ENCODE data around the gene BRPF1.
A peak's percentile ranks its signal among the peaks of the same experiment; 100 is the strongest.
"Not testable (repeated sequence)": the region's sequence is repeated elsewhere in the genome, so short reads cannot be mapped to it uniquely, and the experiment has no call there.

The BRPF1 gene

GRCh38 chr3:9750556-9751411, 19.2 kb downstream of the BRPF1 start:
- DNase-seq: peak; percentile 40
- in situ Hi-C loops (cut with HindIII; ENCODE audit: low pct_ligation_motif_present, low pct_unique_long_range_greater_than_20kb, low sequenced_read_pairs): no loop called here

GRCh38 chr3:9754678-9755077, 23.1 kb downstream of the BRPF1 start:
- in situ Hi-C loops (cut with HindIII; ENCODE audit: low pct_ligation_motif_present, low pct_unique_long_range_greater_than_20kb, low sequenced_read_pairs): no loop called here
- DNase-seq: no peak

- in situ Hi-C loops (cut with HindIII; ENCODE audit: low pct_ligation_motif_present, low pct_unique_long_range_greater_than_20kb, low sequenced_read_pairs): no loop called here
- DNase-seq: no peak
Observed at GRCh38 chr3:9757427-9757826, 25.9 kb downstream of the BRPF1 start.

GRCh38 chr3:9760779-9761505, 29.4 kb downstream of the BRPF1 start:
- DNase-seq: no peak
- in situ Hi-C loops (cut with HindIII; ENCODE audit: low pct_ligation_motif_present, low pct_unique_long_range_greater_than_20kb, low sequenced_read_pairs): no loop called here

GRCh38 chr3:9761919-9762318, 30.4 kb downstream of the BRPF1 start:
- DNase-seq: no peak
- in situ Hi-C loops (cut with HindIII; ENCODE audit: low pct_ligation_motif_present, low pct_unique_long_range_greater_than_20kb, low sequenced_read_pairs): no loop called here

GRCh38 chr3:9762871-9763270, 31.3 kb downstream of the BRPF1 start:
- no peak for DNase-seq
- in situ Hi-C loops (cut with HindIII; ENCODE audit: low pct_ligation_motif_present, low pct_unique_long_range_greater_than_20kb, low sequenced_read_pairs): no loop called here

- no peak for DNase-seq
- in situ Hi-C loops (cut with HindIII; ENCODE audit: low pct_ligation_motif_present, low pct_unique_long_range_greater_than_20kb, low sequenced_read_pairs): no loop called here
Observed at GRCh38 chr3:9765865-9766264, 34.3 kb downstream of the BRPF1 start.

GRCh38 chr3:9767418-9767817, 35.9 kb downstream of the BRPF1 start:
- in situ Hi-C loops (cut with HindIII; ENCODE audit: low pct_ligation_motif_present, low pct_unique_long_range_greater_than_20kb, low sequenced_read_pairs): no loop called here

GRCh38 chr3:9768141-9768775, 36.7 kb downstream of the BRPF1 start:
- in situ Hi-C loops (cut with HindIII; ENCODE audit: low pct_ligation_motif_present, low pct_unique_long_range_greater_than_20kb, low sequenced_read_pairs): no loop called here
- DNase-seq: no peak

More at GRCh38 chr3:9767418-9767817, 35.9 kb downstream of the BRPF1 start:
- no peak for DNase-seq

- no peak for DNase-seq
- in situ Hi-C loops (cut with HindIII; ENCODE audit: low pct_ligation_motif_present, low pct_unique_long_range_greater_than_20kb, low sequenced_read_pairs): no loop called here
Observed at GRCh38 chr3:9769012-9769411, 37.5 kb downstream of the BRPF1 start.

- in situ Hi-C loops (cut with HindIII; ENCODE audit: low pct_ligation_motif_present, low pct_unique_long_range_greater_than_20kb, low sequenced_read_pairs): no loop called here
- DNase-seq: peak; percentile 75
Observed at GRCh38 chr3:9769426-9770275, 38.1 kb downstream of the BRPF1 start, which contains the start of gene CAMK1. Gene CAMK1, minus strand, starts transcription at chr3:9769947. Its CDS starts 2,198 bp downstream, at chr3:9767749.

- in situ Hi-C loops (cut with HindIII; ENCODE audit: low pct_ligation_motif_present, low pct_unique_long_range_greater_than_20kb, low sequenced_read_pairs): no loop called here
Observed at GRCh38 chr3:9770276-9770812, 38.8 kb downstream of the BRPF1 start.

GRCh38 chr3:9771007-9771406, 39.5 kb downstream of the BRPF1 start:
- DNase-seq; in situ Hi-C loops (cut with HindIII; ENCODE audit: low pct_ligation_motif_present, low pct_unique_long_range_greater_than_20kb, low sequenced_read_pairs): not testable (repeated sequence)

More at GRCh38 chr3:9770276-9770812, 38.8 kb downstream of the BRPF1 start:
- DNase-seq: no peak

- no peak for DNase-seq
- in situ Hi-C loops (cut with HindIII; ENCODE audit: low pct_ligation_motif_present, low pct_unique_long_range_greater_than_20kb, low sequenced_read_pairs): no loop called here
Observed at GRCh38 chr3:9776896-9777693, 45.6 kb downstream of the BRPF1 start.

- in situ Hi-C loops (cut with HindIII; ENCODE audit: low pct_ligation_motif_present, low pct_unique_long_range_greater_than_20kb, low sequenced_read_pairs): no loop called here
- no peak for DNase-seq
Observed at GRCh38 chr3:9777694-9778021, 46.1 kb downstream of the BRPF1 start.

- DNase-seq: peak; percentile 25
- in situ Hi-C loops (cut with HindIII; ENCODE audit: low pct_ligation_motif_present, low pct_unique_long_range_greater_than_20kb, low sequenced_read_pairs): no loop called here
Observed at GRCh38 chr3:9778143-9779074, 46.9 kb downstream of the BRPF1 start.
